Measurements from ENCODE around the gene SLC25A26.

DNA sequence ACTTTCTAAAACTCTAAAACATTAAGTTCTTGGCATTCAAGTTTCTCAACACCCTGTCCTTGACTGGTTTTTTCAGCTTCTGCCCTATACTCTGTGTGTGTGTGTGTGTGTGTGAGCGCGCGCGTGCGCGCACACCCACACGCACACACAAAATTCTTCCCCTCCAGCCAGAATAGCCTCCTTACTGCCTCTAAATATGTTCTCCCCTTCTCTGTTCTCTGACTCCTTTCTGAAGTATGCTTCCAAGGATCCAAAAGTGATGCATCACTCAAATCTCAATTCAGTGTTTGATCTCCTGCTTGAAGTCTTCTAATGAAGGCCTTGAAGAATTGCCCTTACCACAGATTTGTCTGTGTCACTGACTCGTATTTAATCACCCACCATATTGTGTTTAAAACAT is 129.8 kb downstream of the SLC25A26 start:
- TF ChIP-seq, protein P1, sequence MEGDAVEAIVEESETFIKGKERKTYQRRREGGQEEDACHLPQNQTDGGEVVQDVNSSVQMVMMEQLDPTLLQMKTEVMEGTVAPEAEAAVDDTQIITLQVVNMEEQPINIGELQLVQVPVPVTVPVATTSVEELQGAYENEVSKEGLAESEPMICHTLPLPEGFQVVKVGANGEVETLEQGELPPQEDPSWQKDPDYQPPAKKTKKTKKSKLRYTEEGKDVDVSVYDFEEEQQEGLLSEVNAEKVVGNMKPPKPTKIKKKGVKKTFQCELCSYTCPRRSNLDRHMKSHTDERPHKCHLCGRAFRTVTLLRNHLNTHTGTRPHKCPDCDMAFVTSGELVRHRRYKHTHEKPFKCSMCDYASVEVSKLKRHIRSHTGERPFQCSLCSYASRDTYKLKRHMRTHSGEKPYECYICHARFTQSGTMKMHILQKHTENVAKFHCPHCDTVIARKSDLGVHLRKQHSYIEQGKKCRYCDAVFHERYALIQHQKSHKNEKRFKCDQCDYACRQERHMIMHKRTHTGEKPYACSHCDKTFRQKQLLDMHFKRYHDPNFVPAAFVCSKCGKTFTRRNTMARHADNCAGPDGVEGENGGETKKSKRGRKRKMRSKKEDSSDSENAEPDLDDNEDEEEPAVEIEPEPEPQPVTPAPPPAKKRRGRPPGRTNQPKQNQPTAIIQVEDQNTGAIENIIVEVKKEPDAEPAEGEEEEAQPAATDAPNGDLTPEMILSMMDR (IDR thresholded peaks at IDR 0.05) = no peak
- TF ChIP-seq POLR2A (IDR thresholded peaks at IDR 0.05) (no peak), POLR2AphosphoS5 (IDR thresholded peaks at IDR 0.05) (no peak)
